C4-2B (cell line): ENCODE results near the gene GRIK2.

ENCODE experiments used
- H3K27ac ChIP-seq: fragments of 450-650 bp; 2 replicates; pipeline ENCODE4 v1.5.1; 2017
- ZFX ChIP-seq: fragments of 450-650 bp; IDR thresholded peaks from 2 replicates; pipeline ENCODE4 v1.6.1; 2017
- TF ChIP-seq, protein P1 (sequence below): fragments of 450-650 bp; conservative IDR thresholded peaks from 2 replicates; pipeline ENCODE4 v1.5.1; 2017; ENCODE audit warnings: mild to moderate bottlenecking

Gene GRIK2

DNA sequence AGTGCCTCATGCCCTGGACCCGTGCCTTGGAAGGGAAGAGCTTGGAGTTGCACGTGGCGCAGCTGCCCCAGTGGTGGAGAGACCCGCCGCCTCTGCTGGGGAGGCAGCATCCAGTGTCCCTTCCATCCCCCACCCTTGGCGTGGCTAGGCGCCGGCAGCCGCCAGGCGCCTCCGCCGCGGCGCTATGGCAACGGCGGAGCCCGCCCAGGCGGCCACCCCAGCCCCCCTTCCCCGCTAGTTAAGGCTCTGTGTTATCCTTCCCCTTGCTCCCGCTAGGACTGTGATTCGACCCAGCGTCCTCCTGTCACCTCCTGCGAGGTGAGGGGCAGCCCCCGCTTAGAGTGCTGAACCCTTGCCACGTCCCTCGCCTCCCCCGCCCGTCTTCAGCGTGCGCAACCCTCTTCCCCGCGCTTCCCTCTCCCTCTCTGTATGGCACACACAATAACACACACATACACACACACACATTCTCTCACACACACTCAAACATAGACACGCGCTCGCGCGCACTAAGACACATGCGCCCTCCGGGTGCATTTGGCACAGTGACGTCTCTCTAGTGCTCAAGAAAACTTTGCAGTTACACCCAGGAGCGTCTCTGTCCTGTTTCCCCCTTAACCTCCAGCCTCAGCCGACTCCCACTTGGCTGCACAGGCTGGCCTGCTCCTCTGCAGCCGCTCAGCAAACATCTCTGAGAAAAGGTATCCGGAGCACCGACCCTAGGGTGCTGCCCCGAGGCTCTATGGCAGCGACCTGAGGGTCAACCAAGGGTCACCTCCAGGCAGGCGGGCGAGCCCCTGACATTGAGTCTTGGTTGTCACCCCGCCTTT, 8.5 kb downstream of the GRIK2 start:
- no peak for TF ChIP-seq ZFX
- TF ChIP-seq, protein P1, sequence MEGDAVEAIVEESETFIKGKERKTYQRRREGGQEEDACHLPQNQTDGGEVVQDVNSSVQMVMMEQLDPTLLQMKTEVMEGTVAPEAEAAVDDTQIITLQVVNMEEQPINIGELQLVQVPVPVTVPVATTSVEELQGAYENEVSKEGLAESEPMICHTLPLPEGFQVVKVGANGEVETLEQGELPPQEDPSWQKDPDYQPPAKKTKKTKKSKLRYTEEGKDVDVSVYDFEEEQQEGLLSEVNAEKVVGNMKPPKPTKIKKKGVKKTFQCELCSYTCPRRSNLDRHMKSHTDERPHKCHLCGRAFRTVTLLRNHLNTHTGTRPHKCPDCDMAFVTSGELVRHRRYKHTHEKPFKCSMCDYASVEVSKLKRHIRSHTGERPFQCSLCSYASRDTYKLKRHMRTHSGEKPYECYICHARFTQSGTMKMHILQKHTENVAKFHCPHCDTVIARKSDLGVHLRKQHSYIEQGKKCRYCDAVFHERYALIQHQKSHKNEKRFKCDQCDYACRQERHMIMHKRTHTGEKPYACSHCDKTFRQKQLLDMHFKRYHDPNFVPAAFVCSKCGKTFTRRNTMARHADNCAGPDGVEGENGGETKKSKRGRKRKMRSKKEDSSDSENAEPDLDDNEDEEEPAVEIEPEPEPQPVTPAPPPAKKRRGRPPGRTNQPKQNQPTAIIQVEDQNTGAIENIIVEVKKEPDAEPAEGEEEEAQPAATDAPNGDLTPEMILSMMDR, result no peak
- H3K27ac ChIP-seq, result no peak overlapping the region

DNA sequence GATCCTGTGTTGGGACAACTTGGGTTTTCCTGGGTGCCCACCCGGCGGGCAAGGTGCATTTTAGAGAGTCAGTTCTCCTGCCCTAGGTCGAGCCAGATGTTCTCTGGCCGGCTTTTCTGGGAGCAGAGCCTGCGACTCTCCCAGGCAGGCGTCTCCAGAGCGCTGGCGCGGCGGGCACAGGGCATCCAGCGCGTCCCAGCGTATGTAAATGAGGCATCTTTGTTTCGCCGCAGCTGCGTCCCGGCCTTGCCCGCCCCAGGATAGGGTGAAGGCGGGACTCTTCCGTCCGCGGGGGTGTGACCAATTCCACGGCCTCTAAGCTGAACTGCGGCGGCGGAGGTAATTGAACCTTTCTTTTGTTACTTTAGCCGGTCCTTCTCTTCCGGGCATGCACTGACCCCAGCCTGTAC, 9.1 kb downstream of the GRIK2 start:
- no peak overlapping the region for H3K27ac ChIP-seq
- no peak for TF ChIP-seq ZFX
- TF ChIP-seq, protein P1, result no peak

DNA sequence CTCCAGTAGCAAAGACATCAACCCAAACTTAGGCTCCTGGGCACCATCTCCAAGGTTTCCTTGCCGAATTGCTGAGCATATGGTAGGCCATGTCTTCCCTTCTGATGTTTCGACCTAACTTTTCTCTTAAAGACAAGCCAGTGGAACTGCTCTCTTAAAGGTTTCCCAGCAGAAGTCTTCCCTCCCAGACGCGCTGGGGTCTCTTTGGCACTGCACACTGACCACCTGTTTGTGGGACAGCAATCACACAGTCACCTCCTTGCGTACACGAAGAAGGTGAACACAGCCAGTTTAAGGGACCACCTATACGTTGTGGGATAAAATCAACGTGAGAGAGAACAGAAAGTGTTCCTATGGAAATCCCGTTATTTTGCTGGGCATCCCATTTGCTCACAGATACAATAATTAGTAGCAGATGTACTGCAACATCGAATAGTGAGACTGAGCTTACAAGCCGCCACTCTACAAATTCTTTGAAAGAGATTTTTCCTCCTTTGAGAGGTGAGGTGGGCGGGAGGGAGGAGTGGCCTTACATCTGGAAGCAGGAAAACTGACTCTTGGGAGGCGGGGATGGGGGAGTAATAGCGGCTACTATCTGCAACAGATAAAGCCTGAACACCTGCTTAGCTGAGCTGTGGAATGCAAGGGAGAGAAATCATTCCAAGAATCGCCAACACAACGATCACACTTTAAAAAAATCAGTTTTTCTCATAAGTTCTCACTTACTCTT, 9.9 kb downstream of the GRIK2 start:
- no peak overlapping the region for H3K27ac ChIP-seq
- TF ChIP-seq, protein P1, result no peak
- TF ChIP-seq ZFX, result no peak

GRCh38 chr6:101404775-101405174, 11.3 kb downstream of the GRIK2 start:
- H3K27ac ChIP-seq, result no peak overlapping the region
- TF ChIP-seq ZFX, result no peak
- TF ChIP-seq, protein P1, result no peak

DNA sequence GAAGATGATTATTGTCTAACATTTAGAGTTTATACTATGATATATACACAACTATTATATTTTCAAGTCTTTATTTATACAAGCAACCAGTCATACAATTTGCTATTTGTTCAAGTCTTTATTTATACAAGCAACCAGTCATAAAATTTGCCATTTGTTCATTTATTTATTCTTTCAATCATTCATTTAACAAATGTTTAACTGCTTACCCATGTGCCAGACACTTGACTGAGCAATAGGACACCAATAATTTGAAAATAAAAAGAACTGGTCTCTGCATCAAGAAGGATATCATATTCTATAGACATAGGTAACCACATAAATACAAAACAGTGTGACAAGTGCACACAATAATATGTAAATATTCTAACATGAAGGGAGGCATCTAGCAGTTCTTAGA, 20.3 kb downstream of the GRIK2 start:
- no peak overlapping the region for H3K27ac ChIP-seq
- TF ChIP-seq ZFX, result no peak
- TF ChIP-seq, protein P1, result no peak

GRCh38 chr6:101417900-101418299, 24.4 kb downstream of the GRIK2 start:
- H3K27ac ChIP-seq, result no peak overlapping the region
- TF ChIP-seq ZFX, result no peak
- TF ChIP-seq, protein P1, result no peak

DNA sequence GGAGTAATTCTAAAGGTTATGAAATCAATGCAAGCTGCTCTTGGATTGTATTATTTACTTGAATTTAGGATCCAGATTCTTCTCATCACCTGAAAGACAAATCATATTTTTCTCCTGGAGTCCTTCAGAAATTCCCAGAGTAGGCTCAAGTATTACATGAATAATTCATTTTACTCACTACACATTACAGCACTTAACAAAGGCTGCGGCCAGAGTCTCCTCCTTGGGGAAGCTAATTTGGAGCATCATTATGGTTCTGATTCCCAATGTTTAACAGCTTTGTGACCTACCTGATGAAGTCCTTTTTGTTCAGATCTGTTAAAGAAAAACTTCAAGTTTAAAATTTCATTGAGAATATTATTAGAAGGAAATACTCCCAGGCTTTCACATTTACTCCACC, 28.7 kb downstream of the GRIK2 start:
- TF ChIP-seq, protein P1, result no peak
- TF ChIP-seq ZFX, result no peak
- H3K27ac ChIP-seq, result no peak overlapping the region
